HCT116 (cell line): Measurements from ENCODE around the gene CTRL. TPM values are rescaled to one million over a fixed set of nuclear protein-coding genes. Genes with fewer than 3 reads are reported as not detected.

Source experiments
- ATAC-seq: fragments of 200-7000 bp; cut with Tn5 transposase; 2 replicates; pipeline ENCODE4 v1.9.1; 2020; ENCODE audit warnings: mild to moderate bottlenecking, moderate library complexity
- BruUV-seq: library from RNA; stranded (reverse); fragments of 400-500 nt; replicated peaks from 2 replicates; lab custom pipeline; 2021; lab: Mats Ljungman, UMichigan
- CTCF ChIA-PET: fragments of 300-600 bp; sonication (Branson Sonifier 250); formaldehyde crosslinking; loops from one replicate; lab custom pipeline; 2021; ENCODE audit warnings: antibody characterized with exemption; lab: Charles Lee
- POLR2A ChIA-PET: fragments of 300-600, 350-600 bp; sonication (Branson Sonifier 250); formaldehyde crosslinking; loops from one replicate; lab custom pipeline; 2021; ENCODE audit warnings: antibody characterized with exemption; lab: Charles Lee
- RAD21 ChIA-PET, 2 experiments: fragments of 300-600 bp; sonication (Branson Sonifier 250); formaldehyde crosslinking; loops; one replicate each; lab custom pipeline; 2023; ENCODE audit warnings: low total read pairs in 2 of 2; ENCODE audit not compliant: uncharacterized antibody in 2 of 2, unreplicated experiment in 2 of 2, low non-redundant PET in 1 of 2; lab: Charles Lee
- DNase-seq: peaks from one replicate; pipeline ENCODE4 v3.0.0-alpha.2; 2010; ENCODE audit warnings: low read depth, low spot score
- H2AFZ ChIP-seq: fragments of 200-600 bp; shearing (Covaris generic), sonication (generic); 2 replicates; pipeline ENCODE4 v1.6.1; 2017; ENCODE audit warnings: low read depth, mixed run types, mixed read lengths, antibody characterized with exemption, low read length; ENCODE audit not compliant: poor library complexity, severe bottlenecking
- H3K27ac ChIP-seq: 2 replicates; pipeline ENCODE4 v1.5.1; 2012; ENCODE audit warnings: low read depth, low read length
- H3K27me3 ChIP-seq: fragments of 200-600 bp; sonication (generic); 2 replicates; pipeline ENCODE4 v1.6.1; 2016; ENCODE audit warnings: mixed run types, low read length, mixed read lengths; ENCODE audit not compliant: insufficient read depth
- H3K36me3 ChIP-seq, 2 experiments: fragments of 200-500 bp in 1 of 2; fragments of 200-600 bp in 1 of 2; sonication (Bioruptor generic) in 1 of 2; sonication (generic) in 1 of 2; 2 replicates each; pipeline versions ENCODE4 v1.5.1 to v1.6.1; 2014 to 2016; ENCODE audit warnings: low read length in 2 of 2, inconsistent platforms in 1 of 2, mixed read lengths in 1 of 2, mixed run types in 1 of 2; ENCODE audit not compliant: insufficient read depth in 2 of 2, control insufficient read depth in 1 of 2
- H3K4me1 ChIP-seq, 2 experiments: fragments of 200-600 bp in 1 of 2; sonication (generic) in 1 of 2; 2 replicates each; pipeline versions ENCODE4 v1.5.1 to v1.6.1; 2012 to 2017; ENCODE audit warnings: low read length in 2 of 2, inconsistent platforms in 1 of 2, mild to moderate bottlenecking in 1 of 2, mixed read lengths in 1 of 2, mixed run types in 1 of 2, moderate library complexity in 1 of 2; ENCODE audit not compliant: insufficient read depth in 2 of 2, control insufficient read depth in 1 of 2
- H3K4me2 ChIP-seq: fragments of 200-600 bp; sonication (generic); 2 replicates; pipeline ENCODE4 v1.6.1; 2017; ENCODE audit warnings: mixed run types, low read length, mixed read lengths
- H3K4me3 ChIP-seq, 2 experiments: fragments of 200-600 bp in 1 of 2; sonication (generic) in 1 of 2; replicated peaks in 1 of 2; 2 replicates each; pipeline ENCODE4 v1.5.1; 2011 to 2016; ENCODE audit warnings: low read length in 2 of 2, control low read depth in 1 of 2, low read depth in 1 of 2, mild to moderate bottlenecking in 1 of 2, mixed read lengths in 1 of 2, mixed run types in 1 of 2
- H3K79me2 ChIP-seq: fragments of 200-600 bp; sonication (generic); 2 replicates; pipeline ENCODE4 v1.6.1; 2017; ENCODE audit warnings: mild to moderate bottlenecking, mixed run types, low read length, moderate library complexity, mixed read lengths; ENCODE audit not compliant: insufficient read depth
- H3K9ac ChIP-seq: fragments of 200-600 bp; sonication (generic); 2 replicates; pipeline ENCODE4 v1.6.1; 2016; ENCODE audit warnings: low read length, mixed read lengths
- H3K9me2 ChIP-seq: fragments of 200-600 bp; sonication (generic), shearing (Covaris generic); 2 replicates; pipeline ENCODE4 v1.6.1; 2017; ENCODE audit warnings: mixed run types, mild to moderate bottlenecking, moderate library complexity; ENCODE audit not compliant: insufficient read depth
- H3K9me3 ChIP-seq, 2 experiments: fragments of 200-500 bp in 1 of 2; fragments of 200-600 bp in 1 of 2; sonication (Bioruptor generic) in 1 of 2; sonication (generic) in 1 of 2; 2 replicates each; pipeline ENCODE4 v1.6.1; 2014 to 2017; ENCODE audit warnings: low read length in 2 of 2, mixed read lengths in 2 of 2, inconsistent platforms in 1 of 2, low read depth in 1 of 2, mild to moderate bottlenecking in 1 of 2, mixed run types in 1 of 2, moderate library complexity in 1 of 2; ENCODE audit not compliant: control insufficient read depth in 1 of 2, insufficient read depth in 1 of 2
- H4K20me1 ChIP-seq: fragments of 200-600 bp; sonication (generic), shearing (Covaris generic); 2 replicates; pipeline ENCODE4 v1.6.1; 2017; ENCODE audit warnings: mixed run types, mild to moderate bottlenecking, moderate library complexity; ENCODE audit not compliant: insufficient read depth
- CBX3 ChIP-seq: IDR thresholded peaks from 2 replicates; pipeline ENCODE4 v1.6.1; 2012; ENCODE audit warnings: low read depth
- CEBPB ChIP-seq: IDR thresholded peaks from 2 replicates; pipeline ENCODE4 v1.6.1; 2012; ENCODE audit warnings: low read depth
- EZH2phosphoT487 ChIP-seq: fragments of 200-600 bp; IDR thresholded peaks from 2 replicates; pipeline ENCODE4 v1.6.1; 2018; ENCODE audit warnings: antibody characterized with exemption, borderline replicate concordance
- POLR2A ChIP-seq: IDR thresholded peaks from 2 replicates; pipeline ENCODE4 v1.7.0; 2011; ENCODE audit warnings: borderline replicate concordance; ENCODE audit not compliant: insufficient read depth, insufficient read length; ENCODE audit errors: extremely low read depth
- RAD21 ChIP-seq: IDR thresholded peaks from 2 replicates; pipeline ENCODE4 v1.6.1; 2012; ENCODE audit warnings: low read depth, mild to moderate bottlenecking
- ZFX ChIP-seq: fragments of 450-650 bp; IDR thresholded peaks from 2 replicates; pipeline ENCODE4 v1.6.1; 2017
- ZNF274 ChIP-seq: fragments of 200-500 bp; sonication (Bioruptor generic); IDR thresholded peaks from 2 replicates; pipeline ENCODE4 v1.6.1; 2014; ENCODE audit warnings: mild to moderate bottlenecking, low read depth, low read length, inconsistent platforms
- intact Hi-C: fragments of 100-400 bp; cut with micrococcal nuclease; formaldehyde crosslinking; loops from 2 replicates; pipeline ENCODE4 v1.10.0; 2022
- total RNA-seq: library from RNA; stranded (reverse); gene quantifications from one replicate; pipeline ENCODE4 v1.2.1, GENCODE V29; 2021; ENCODE audit not compliant: unreplicated experiment
- TF ChIP-seq, protein P1 (sequence below): IDR thresholded peaks from 2 replicates; pipeline ENCODE4 v1.6.1; 2011; ENCODE audit warnings: mild to moderate bottlenecking, low read length, moderate library complexity; ENCODE audit not compliant: insufficient replicate concordance; ENCODE audit errors: extremely low read depth

Gene CTRL
- total RNA-seq, 1 experiment from 2014 or later, result 3.4 TPM

DNA sequence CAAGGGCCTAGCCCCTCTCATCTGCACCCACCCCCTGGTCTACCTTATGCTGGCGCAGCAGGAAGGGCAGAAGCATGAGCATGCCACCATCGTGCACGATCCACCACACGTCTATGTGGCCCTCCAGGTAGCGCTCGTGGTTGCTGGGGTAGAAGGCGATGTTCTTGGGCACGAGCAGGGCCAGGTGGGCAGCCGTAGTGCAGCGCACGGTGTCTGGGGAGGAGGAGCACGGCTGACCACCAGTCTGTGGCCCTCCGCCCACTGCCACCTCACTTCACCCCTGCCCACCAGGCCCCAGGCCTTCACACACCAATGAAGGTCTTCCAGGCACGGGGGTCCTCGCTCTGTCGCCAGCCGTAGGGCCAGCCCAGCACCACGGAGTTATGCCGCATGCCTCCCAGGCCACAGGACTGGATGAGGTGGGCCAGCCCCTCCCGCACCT lies 14.5 kb upstream of the CTRL start:
- BruUV-seq, result no TSS peak
- TF ChIP-seq RAD21 (no peak), POLR2A (no peak), EZH2phosphoT487 (no peak), ZFX (no peak), ZNF274 (no peak), CEBPB (no peak), CBX3 (no peak)
- TF ChIP-seq, protein P1, sequence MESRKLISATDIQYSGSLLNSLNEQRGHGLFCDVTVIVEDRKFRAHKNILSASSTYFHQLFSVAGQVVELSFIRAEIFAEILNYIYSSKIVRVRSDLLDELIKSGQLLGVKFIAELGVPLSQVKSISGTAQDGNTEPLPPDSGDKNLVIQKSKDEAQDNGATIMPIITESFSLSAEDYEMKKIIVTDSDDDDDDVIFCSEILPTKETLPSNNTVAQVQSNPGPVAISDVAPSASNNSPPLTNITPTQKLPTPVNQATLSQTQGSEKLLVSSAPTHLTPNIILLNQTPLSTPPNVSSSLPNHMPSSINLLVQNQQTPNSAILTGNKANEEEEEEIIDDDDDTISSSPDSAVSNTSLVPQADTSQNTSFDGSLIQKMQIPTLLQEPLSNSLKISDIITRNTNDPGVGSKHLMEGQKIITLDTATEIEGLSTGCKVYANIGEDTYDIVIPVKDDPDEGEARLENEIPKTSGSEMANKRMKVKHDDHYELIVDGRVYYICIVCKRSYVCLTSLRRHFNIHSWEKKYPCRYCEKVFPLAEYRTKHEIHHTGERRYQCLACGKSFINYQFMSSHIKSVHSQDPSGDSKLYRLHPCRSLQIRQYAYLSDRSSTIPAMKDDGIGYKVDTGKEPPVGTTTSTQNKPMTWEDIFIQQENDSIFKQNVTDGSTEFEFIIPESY, result no peak
- Histone ChIP-seq H3K4me3 (no peak overlapping the region), H3K9me2 (no peaks in the 10 kb centered on the region), H3K4me1 (peaks cover 0 to 11% of the 10 kb centered on the region in 2 experiments; a peak in 2 of 4 replicates), H3K4me2 (no peak overlapping the region), H3K27ac (no peak overlapping the region; the same call in 1 of the 2 replicates), H3K27me3 (no peaks in the 10 kb centered on the region), H3K79me2 (no peaks in the 10 kb centered on the region), H4K20me1 (no peaks in the 10 kb centered on the region), H3K9me3 (no peaks in the 10 kb centered on the region), H3K9ac (no peak overlapping the region), H2AFZ (no peak overlapping the region), H3K36me3 (peaks cover 4 to 16% of the 10 kb centered on the region in 2 experiments; a peak in 2 of 4 replicates)
- intact Hi-C loops, result no loop called here
- ChIA-PET CTCF (no interaction called here), RAD21 (no interaction called here), POLR2A (no interaction called here)
- DNase-seq, result no peak
- ATAC-seq, result no peak
